GM19467 (cell line): ENCODE measurements around the gene NECAB3.

Experiments
- ATAC-seq: cut with Tn5 transposase; IDR thresholded peaks from one replicate; pipeline ENCODE4 v1.9.1; 2021; ENCODE audit warnings: mild to moderate bottlenecking, moderate library complexity; ENCODE audit not compliant: unreplicated experiment

Gene NECAB3

GRCh38 chr20:33627577-33628216 lies 46.5 kb downstream of the NECAB3 start:
- ATAC-seq = no peak

- ATAC-seq = no peak
These were observed 48.0 kb downstream of the NECAB3 start for GRCh38 chr20:33626190-33626589.

GRCh38 chr20:33624399-33624798 lies 49.8 kb downstream of the NECAB3 start:
- no peak for ATAC-seq

DNA sequence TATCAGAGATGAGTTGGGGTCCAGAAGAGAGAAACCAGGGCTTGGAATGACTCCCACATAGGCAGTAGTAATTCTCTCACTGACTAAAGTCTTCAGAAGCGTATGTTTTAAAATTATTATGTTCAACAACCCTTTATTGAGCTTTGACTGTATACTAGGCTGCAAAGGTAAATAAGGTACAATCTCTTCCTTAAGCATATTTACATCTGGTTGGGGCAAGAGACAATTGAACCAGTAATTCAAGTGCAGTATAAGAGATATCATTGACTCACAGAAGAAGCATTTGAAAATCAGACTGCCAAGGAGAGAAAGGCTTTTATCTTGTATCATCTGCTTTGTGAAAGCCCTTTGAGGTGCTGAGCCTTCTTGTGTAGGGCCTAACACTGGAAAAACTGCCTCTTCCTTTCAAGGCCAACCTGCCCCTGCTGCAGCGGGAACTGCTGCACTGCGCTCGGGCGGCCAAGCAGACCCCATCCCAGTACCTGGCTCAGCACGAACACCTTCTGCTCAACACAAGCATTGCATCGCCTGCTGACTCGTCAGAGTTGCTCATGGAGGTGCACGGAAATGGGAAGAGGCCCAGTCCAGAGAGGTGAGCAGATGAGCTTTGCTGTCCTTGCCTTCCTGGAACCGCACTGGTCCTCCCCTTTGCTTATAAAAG lies 51.4 kb downstream of the NECAB3 start:
- no peak for ATAC-seq

DNA sequence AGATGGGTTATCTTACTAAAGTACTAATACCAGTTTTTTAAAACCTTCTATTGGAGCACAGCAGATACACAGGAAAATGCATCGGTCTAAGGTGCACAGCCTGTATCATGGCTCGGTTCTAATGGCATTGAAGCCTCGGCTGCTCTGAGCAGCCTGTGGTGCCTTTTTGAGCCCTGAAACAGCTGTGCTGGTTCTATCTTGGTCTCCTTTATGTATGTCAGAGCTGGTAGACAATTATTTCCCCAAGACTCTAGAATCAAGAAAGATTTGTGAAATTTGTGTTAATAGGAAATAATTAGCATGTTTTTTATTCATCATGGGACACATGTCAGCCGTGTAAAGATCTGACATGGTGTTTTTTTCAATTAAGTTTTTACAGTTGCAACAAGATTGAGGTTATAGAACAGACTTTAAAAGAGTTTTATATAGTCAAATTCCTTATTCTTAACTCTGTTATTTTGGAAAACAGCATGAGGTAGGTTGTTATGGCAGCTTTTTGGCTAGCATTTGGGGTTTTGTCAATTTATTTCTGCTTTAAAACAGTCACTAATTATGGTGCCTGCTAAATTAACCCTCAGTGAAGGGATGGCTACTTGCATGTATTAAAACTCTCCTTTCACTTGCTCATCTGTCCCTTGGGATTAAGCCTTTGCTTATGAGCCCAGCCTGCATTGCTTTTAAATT lies 52.4 kb downstream of the NECAB3 start:
- no peak for ATAC-seq

DNA sequence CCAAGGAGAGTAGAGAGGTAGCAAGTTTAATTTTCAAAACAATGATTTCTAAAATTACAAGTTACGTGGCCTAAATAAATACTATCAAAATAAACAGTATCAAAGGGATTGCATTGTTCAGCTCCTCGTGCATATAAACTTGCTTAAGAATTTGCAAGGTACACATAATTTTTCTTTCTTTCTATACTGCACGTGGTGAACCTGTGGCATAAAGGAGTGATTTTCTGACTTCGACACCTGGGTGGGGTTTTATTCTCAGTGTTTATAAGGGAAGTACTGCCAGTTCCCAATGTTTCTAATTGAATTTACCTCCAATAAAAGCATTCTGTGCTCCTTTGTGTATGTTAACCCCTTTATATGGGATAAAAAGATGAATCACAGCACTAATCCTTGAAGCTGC lies 62.2 kb downstream of the NECAB3 start:
- no peak for ATAC-seq

GRCh38 chr20:33611106-33611505 lies 63.1 kb downstream of the NECAB3 start:
- ATAC-seq = no peak

DNA sequence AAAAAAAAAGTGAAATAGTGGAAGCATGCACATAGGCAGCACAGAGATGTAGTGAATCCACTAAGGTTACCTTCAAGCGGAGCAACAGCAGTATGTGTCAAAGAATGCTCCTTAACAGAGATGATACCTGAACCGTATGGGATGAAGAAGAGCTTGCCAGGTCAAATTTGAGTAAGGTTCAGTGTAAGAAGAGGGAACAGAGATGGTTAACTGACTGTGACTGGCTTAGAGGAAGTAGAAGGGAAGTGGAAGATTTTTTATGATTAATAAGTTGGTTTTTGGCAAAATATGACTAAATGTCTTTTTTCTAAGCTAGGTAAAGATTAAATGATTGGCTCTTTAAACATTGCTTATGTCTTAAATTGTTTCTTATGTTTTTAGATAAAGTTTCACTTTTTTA lies 64.7 kb downstream of the NECAB3 start:
- no peak for ATAC-seq
